Stimulated activated naive CD4-positive, alpha-beta T cell (primary cell): ENCODE data around the gene MBLAC1.

Experiments
- DNase-seq, 6 experiments: peaks; one replicate each; lab custom pipeline; 2025; lab: John Stamatoyannopoulos, UW

The MBLAC1 gene

DNA sequence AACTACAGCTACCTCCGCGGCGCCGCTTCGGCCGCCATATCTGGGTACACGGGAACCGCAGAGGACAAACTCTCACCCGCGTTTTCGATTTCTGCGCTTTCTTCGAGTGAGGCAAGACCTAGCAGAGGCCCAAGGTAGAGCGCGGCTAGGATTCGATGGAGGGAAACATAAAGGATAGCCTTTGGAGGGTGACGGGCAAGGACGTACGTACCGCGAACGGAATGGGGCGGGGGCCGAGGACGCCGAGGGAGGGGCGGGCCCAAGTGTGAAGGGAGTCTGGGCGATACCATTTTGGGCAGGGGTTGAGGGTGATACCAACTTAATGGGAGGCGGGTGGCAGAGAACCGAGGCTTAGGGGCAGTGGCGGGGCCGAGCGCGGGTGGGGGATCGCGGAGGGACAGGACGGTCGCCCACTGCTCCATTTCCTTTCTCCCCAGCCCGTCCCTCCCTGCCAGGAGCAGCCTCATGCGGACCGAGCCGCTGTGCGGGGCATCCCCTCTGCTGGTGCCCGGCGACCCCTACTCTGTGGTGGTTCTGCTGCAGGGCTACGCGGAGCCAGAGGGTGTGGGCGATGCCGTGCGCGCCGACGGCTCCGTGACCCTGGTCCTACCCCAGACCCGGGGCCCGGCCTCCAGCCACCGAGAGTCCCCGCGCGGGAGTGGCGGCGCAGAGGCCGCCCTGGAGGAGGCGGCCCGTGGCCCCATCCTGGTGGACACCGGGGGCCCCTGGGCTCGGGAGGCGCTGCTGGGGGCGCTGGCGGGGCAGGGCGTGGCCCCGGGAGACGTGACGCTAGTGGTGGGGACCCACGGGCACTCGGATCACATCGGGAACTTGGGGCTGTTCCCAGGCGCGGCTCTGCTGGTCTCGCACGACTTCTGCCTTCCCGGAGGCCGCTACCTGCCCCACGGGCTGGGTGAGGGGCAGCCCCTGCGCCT is at the start of gene MBLAC1:
Gene MBLAC1 (plus strand): TSS at position 37 of the 935 bp plus-strand sequence. CDS start 429 bp downstream, at position 466.
- peak; percentile 87 to 96 (median 90) for DNase-seq

DNA sequence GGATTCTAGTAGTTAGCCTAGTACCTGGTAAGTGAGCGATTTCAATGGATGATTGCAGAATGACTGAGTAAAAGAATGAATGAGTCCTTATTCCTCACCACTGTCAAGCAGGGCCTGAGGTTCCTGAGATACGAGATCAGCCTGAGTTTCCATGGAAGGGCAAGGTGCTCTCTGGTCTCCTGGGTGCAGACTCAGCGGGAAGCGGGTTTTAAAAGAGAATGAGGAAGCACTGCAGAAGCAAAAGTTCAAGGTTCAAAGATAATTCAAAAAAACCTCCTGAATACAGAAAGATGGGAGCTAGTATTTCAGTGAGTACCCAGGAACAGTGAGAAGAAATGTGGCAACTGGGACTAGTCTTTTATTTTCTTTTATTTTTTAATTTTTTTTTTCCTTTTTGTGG is 49.6 kb upstream of the MBLAC1 start:
- DNase-seq, result no peak

DNA sequence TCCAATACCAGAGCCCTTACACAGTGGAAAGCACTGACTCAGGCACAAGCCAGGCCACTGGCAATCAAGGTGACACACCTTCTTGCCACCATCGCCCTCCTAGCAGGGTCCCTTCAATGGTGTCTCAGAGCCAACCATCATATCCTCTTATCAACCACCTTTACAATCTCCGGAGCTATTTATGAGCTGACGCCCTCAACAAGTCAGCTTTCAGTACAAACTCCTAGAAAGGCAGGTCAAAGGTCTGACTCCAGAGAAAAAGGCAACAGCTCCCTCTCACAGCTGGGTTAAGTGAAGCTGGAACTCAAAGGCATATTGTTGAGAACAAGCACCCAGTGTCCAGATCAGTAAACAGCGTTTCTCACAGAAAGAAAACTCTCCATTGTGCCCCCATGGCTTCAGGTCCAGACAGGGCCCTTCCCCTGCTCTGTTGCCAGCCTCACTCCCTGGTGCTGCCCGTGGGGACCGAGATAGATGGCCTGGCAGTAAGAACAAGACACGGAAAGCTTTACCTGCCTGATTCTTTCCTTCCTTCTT is 47.7 kb upstream of the MBLAC1 start:
- DNase-seq, result no peak

DNA sequence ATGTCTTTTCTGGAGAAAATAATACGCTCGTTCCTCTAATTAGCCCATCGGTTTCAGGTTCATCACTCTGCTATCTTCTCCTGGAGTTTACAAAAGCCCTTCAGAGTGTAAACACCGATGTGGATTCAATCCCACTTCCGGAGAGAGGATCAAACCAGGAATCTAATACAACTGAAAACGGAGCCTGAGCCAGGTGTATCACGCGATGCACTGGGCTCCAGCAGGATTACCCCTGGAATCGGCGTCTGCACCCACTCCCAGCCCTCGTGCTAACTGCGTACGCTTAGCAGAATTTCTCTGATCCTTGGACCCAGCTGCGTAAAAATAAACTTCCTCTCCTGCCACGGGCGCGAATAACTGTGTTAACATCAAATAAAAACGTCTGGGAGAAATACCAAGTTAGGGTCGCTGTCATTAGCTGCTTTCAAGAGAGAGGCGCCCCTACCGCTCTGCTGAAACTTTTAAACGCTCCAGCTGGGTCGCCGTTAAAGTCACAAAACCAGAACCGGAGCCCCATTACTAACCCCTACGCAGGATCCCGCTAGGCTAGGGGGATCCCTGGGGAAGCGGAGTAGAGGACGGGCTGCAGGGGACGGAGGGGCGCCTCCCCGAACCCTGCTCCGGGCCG is 45.7 kb upstream of the MBLAC1 start:
- DNase-seq, result peak in 1 of 6 experiments; percentile 43

DNA sequence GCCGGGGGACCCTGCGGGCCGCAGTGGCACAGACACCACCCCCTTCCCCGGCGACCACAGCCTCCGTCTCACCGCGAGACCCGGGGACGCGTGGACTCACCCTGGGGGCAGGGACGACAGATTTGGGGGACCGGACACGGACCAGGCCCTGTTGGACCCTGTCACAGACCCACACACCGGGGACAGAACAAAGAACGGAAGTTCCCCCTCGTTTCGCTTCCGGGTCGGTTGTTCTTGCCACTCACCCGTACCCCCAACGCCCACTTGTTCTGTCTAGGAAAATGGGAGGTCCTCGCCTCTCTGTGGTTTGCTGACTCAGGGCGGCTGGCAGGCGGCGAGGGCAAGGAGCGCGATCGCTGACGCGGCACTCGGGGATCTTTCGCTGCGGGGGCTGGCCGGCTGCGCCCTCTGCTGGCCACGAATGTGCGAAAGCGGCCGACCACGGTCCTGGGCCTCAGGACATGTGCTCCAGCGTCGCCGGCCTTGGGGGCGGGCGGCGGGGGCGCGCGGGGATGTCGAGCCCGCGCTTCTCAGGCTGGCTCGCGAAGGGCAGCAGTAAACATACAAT is 45.1 kb upstream of the MBLAC1 start, which contains the start of gene ZNF3:
Gene ZNF3 (minus strand): TSS at position 189 of the 568 bp plus-strand sequence. CDS start 4,366 bp downstream, outside the sequence.
- peak; percentile 89 to 97 (median 96) for DNase-seq

GRCh38 chr7:100082978-100083377 is 43.8 kb upstream of the MBLAC1 start:
- no peak for DNase-seq

DNA sequence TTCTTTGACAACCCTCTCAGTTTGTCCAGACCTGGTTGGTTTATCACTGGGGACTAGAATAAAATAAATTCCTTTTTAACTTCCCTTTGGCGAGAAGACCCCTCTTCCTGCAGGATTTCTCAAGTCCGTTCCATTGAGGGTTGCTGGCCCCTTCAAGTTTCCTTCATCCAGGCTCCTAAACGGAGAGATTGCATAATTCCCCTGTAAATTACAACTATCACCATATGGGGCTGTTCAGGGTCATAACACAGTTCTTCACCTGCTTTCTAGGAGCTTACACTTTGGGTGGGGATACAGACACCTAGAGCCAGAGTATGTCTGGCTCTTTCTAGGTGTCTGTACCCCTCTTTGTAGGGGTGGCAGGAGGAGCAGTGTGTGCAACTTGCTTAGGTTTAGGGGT is 41.3 kb upstream of the MBLAC1 start:
- DNase-seq, result no peak

DNA sequence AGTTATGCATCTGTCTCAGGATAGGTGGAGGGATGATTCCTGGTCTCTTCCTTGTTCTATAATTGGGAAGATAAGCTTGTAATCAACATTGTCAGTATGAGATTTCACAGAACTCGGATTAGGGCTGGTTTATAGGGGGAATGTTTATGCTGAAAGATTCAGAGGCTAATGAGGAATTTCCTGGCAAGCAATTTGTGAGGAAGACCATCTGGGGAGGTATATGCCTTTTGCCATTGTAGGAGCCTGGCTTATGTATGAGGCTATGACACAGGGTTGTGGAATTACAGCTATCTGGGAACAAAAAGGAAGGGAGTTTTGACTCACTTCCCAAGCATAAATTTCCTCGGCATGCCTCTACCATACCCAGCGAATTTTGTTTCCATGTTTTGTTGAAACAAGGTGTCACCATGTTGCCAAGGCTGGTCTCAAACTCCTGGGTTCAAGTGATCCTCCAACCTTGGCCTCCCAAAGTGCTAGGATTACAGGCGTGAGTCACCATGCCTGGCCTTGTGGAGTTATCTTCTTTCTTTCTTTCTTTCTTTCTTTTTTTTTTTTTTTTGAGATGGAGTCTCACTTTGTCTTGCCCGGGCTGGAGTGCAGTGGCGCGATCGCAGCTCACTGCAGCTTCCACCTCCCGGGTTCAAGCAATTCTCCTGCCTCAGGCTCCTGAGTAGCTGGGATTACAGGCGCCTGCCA is 39.6 kb upstream of the MBLAC1 start:
- no peak for DNase-seq

DNA sequence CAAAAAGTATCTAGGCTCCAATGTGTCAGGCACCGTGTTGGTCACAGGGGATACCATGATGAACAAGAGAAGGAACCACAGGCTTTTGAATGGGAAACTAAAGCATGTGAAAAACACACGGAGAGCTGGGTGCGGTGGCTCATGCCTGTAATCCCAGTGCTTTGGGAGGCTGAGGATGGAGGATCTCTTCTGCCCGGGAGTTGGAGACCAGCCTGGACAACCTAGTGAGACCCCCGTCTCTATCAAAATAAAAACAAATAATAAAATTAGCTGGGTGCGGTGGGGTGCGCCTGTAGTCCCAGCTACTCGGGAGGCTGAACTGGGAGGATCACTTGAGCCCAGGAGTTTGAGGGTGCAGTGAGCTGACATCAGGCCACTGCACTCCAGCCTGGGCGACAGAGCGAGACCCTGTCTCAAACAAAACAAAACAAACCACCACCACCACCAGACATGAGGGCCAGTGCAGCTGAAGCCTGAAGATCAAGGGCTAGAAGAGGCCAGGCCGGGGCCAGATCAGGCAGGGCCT is 38.6 kb upstream of the MBLAC1 start:
- no peak for DNase-seq

GRCh38 chr7:100088621-100089457 is 37.9 kb upstream of the MBLAC1 start, which contains the start of gene COPS6:
Gene COPS6, plus strand, starts transcription at chr7:100088969. Its CDS starts 22 bp downstream, at chr7:100088991.
- peak; percentile 70 to 89 (median 84) for DNase-seq

- DNase-seq, result no peak
These were observed 37.1 kb upstream of the MBLAC1 start for GRCh38 chr7:100089458-100090196.

GRCh38 chr7:100090527-100091410 is 36.0 kb upstream of the MBLAC1 start:
- no peak for DNase-seq

DNA sequence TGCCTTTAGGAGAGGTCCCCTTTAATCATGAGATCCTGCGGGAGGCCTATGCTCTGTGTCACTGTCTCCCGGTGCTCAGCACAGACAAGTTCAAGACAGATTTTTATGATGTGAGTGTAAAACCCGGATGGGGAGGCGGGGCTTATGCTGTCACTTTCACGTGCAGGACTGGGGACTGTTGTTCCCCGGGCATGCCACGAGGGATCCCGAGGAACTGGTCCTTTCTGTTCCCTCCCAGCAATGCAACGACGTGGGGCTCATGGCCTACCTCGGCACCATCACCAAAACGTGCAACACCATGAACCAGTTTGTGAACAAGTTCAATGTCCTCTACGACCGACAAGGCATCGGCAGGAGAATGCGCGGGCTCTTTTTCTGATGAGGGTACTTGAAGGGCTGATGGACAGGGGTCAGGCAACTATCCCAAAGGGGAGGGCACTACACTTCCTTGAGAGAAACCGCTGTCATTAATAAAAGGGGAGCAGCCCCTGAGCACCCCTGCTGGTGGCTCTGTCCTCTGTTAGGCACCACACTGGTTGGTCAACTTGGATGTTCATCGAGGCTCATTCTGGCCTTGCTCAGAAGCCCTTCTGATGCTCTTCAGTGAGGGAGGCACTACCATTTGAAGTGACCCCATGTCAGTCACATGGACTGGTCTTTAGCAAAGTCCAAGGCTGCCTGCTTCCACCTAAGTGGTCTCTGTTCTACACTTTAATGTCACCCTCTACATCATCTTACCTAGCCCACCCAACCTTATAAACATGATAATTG is 35.2 kb upstream of the MBLAC1 start:
- DNase-seq, result no peak

DNA sequence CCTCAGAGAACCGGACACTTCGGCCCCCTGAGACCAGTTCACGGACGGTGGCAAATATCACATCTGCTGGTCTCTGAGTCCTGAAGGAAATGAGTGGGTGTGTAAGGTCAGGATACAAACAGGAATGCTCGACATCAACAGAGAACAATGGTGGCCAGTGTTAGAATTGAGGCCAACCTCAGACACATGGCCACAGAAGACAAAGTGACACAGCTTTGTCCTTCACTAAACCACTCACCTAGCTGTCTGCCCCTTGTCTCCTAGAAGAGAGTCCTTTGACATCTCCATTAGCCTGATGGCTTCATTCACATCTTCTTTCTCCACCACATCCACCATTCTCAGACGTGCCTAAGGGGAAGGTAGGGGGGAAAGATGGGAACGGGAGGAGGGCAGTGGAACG is 33.7 kb upstream of the MBLAC1 start:
- DNase-seq, result no peak

GRCh38 chr7:100093498-100093897 is 33.3 kb upstream of the MBLAC1 start:
- no peak for DNase-seq

DNA sequence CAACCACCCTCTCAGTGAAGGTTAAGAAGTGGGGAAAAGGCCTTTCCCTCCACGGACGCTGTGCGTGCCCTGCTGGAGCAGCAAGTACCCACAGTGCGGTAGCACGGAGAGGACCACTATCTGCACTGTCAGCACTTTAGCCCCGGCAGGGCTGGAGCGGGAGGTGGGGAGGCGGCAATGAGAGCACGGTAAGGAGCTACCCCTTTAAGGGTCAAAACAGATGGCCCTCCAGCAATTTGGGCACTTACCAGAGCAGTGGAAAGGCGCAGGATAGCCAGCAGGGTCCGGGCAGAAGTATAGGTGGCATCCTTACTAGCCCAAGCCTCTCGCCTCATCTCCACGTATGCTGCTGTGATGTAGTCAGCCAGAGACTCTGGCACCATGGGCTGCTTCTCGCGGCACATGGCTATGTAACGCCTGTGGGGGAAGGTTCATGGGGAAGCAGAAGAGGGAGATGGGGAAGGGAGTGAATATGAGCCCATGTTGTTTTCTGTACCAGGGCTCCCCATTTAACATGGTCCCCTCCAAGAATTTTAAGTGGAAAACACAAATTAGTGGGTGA is 32.8 kb upstream of the MBLAC1 start:
- DNase-seq, result no peak

DNA sequence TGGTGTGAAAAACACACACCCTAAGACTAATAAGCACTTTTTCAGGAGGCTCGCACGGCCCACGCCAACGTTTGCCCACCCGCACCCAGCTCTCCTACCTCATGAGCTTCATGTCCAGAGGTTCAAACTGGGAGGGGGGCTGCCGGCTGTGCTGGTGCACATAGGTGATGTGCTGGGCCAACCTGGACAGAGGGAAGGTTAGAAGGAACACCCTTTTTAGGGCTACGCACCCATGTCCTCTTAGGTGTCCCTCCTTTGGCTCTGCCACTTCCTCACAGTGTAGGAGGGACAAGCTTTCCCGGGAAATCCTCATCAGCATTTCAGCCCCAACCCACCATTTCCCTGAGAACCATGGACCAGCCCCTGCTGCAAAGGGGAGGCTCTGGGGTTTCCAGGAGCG is 31.5 kb upstream of the MBLAC1 start:
- DNase-seq, result no peak

DNA sequence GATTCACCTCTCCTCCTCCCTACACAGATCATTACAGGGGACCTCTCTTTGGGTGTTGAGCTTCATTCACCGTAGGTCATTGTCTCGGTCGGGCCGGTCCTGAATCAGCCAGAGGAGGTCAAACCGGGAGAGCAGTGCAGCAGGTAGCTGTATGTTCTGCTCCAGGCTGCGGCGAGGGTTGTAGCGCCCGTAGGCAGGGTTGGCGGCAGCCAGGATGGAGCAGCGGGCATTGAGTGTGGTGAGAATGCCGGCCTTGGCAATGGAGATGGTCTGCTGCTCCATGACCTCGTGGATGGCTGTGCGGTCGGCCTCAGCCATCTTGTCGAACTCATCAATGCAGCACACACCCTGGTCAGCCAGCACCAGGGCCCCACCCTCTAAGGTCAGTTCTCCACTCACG is 31.1 kb upstream of the MBLAC1 start:
- no peak for DNase-seq
